GM21786 (cell line): Measurements from ENCODE around the gene LDB3.

Source experiments
- ATAC-seq: cut with Tn5 transposase; IDR thresholded peaks from one replicate; pipeline ENCODE4 v1.9.1; 2021; ENCODE audit not compliant: unreplicated experiment

LDB3 gene

DNA sequence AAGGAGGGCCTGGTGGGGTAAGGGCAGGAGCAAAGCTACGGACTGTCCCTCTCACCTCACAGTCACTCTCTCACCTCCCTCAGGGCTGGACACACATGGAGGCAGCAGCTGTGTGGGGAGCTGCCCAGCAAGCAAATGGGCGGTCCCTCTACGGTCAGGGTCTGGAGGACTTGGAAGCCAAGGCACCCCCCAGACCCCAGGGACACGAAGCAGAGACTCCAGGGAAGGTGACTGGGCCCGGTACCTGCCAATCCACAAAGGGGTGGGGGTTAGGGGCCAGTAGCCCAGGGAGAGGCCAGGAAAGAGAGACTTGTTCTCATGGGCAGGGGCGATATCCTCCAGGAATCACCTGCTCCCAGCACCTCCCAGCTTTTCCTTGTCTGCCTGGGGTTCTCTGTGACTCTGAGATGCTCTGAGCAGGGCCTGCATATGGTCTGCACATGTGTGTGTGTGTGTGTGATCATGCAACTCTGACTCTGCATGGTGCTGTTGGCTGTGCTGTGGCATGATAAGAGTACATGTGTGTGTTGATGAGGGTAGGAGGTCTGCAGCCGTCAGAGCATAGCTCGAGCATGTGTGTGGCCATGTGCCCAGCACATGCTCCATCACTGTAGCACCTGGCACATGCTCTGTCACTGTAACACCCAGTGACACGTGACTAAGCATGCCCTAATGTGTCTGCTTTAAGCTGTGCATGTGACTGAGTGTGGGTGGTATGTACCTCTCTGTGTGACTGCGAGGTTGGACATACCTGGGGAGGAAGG, 4.6 kb upstream of the LDB3 start:
- ATAC-seq: no peak

GRCh38 chr10:86664341-86665217, 3.7 kb upstream of the LDB3 start:
- ATAC-seq: no peak

DNA sequence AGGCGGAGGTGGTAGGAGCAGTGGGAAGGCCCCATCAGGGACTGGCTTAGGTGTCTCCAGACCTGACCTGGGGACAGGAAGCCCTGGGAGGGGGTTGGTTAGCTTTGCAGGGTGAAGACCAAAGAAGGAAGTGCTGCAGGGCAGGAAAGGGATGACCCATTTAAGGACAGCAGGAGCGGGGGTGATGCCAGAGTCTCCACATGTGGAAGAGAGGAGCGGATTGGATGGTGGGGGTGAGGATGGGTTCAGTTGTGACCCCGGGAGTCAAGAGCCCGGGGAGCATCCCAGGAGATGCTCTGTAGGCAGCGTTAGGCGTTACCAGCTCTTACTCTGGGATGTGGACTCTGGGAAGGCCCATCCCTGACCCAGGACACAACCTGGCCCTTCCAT, 3.1 kb upstream of the LDB3 start:
- no peak for ATAC-seq

DNA sequence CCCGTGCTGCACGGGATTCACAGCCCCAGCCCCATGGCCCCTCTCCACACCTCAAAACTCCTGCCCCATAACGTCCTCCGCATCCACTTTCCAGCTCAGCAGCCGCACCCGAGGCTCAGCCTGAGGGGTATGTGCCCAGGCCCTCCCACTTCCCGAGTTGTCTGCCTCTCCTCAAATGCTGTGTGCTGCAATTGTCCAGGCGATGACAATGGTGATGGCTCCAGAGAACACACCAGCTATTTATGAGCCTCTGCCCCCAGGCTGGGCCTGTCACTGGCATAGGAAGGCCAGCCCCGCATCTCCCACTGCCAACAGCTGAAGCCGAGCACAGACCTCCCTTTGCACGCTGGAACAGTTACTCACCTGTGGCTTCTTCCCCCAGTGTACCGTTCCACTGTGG, 2.4 kb upstream of the LDB3 start:
- ATAC-seq: no peak

- no peak for ATAC-seq
Measured at GRCh38 chr10:86666538-86666937, 1.8 kb upstream of the LDB3 start.

GRCh38 chr10:86667421-86668181, 710 bp upstream of the LDB3 start:
- no peak for ATAC-seq

DNA sequence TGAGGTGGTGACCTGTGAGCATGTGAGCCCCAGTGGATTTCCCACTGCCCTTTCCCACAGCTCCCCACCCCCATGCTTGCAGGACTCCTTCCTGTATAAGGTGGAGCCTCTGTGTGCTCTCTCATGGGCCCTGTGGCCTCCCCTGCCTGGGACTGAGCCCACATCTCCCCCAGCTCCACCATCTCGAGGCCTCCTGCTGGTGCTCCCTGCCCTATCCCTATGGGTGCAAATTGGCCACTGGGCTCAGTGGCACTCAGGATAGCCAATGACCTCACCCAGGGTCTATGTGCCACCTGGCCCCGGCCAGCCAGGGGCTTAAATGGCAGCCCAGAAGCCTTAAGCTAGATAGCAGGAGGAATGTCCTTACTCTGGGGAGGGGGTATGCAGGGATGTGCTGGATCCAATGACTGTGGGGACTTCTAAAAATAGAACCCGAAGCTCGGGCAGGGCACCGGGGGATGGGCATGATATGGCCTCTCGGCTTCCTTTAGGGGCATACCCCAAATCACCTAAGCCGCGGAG, 2.0 kb downstream of the LDB3 start:
- no peak for ATAC-seq

DNA sequence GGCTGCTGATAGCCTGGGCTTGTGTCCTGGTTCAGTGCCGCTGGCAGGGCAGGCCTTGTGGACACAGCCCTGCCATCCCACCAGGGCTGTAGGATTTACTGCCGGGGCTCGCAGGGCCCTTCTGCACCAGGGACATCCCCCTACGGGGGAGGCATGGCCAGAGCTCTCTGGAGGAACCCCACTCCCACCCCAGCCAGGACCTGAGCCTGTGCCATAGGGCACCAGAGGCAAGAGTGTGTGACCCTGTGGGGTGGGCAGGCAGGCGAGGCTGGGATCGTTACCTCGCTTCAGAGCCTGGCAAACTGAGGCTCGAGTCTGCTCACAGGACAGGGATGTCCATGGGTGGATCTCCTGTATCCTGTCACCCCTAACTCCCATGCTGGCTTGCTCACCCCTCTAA, 2.6 kb downstream of the LDB3 start:
- ATAC-seq: no peak

- no peak for ATAC-seq
Measured at GRCh38 chr10:86671419-86671818, 3.1 kb downstream of the LDB3 start.

GRCh38 chr10:86671985-86672710, 3.8 kb downstream of the LDB3 start:
- ATAC-seq: no peak

DNA sequence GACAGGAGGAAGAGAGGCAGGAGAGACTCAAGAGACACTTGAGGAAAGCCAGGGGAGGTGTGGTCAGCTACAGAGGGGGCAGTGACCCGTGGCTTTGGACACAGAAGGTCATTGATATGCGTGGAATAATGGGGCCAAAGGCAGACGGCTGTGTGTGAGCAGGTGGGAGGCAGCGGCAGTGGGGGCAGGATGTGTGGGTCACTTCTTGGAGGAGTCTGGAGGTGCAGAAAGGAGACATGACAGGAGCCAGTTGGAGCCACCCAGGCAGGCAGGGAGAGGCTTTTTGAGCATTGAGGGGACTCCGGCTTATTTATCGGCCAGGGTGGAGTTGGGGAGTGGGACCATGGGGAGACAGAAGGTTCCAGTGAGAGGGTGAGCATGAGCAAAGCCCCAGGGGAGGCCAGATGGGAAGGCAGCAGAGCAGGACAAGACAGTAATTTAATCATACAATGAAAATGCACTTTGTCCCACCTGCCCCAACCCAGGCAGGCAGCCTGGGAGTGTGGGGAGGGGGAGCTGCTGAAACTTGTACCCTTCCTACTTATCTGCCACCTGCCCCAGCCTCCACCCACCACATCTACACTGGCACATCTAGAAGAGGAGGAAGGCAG, 5.0 kb downstream of the LDB3 start:
- ATAC-seq: no peak

- ATAC-seq: no peak
Measured at GRCh38 chr10:86673827-86674581, 5.7 kb downstream of the LDB3 start.

- ATAC-seq: no peak
Measured at GRCh38 chr10:86674912-86675311, 6.6 kb downstream of the LDB3 start.

GRCh38 chr10:86677374-86677773, 9.1 kb downstream of the LDB3 start:
- no peak for ATAC-seq

DNA sequence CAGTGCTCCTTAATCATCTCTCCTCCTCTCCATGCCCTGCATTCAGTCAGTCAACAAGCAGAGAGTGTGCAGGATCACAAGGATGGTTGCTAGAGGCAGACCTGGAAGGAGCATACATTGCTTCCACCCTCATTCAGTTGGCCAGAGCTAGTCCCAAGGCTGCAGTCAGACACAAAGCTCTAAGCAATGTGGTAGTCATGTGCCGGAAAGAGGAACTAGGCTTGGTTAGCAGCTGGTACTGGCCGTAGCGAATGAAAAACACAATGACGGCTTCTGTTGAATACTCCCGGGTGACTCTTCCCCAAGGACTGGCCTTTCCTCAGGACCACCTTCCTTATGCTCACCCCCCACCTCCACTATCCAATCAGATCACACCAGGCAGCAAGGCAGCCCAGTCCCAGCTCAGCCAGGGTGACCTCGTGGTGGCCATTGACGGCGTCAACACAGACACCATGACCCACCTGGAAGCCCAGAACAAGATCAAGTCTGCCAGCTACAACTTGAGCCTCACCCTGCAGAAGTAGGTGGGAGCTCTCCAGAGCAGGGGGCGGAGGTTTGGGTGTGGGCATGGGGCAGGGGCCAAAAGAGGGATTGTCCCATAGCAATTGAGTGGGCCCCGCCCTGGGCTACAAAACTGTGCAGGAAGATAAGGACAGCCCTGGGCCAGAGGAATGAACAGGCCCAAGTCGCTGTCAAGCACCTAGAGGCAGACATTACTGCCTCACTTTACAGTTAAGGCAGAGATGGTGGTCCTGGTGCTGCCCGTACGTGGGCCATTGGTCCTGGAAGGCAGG, 10.9 kb downstream of the LDB3 start:
- peak; percentile 54 for ATAC-seq

GRCh38 chr10:86681047-86681446, 12.7 kb downstream of the LDB3 start:
- no peak for ATAC-seq

DNA sequence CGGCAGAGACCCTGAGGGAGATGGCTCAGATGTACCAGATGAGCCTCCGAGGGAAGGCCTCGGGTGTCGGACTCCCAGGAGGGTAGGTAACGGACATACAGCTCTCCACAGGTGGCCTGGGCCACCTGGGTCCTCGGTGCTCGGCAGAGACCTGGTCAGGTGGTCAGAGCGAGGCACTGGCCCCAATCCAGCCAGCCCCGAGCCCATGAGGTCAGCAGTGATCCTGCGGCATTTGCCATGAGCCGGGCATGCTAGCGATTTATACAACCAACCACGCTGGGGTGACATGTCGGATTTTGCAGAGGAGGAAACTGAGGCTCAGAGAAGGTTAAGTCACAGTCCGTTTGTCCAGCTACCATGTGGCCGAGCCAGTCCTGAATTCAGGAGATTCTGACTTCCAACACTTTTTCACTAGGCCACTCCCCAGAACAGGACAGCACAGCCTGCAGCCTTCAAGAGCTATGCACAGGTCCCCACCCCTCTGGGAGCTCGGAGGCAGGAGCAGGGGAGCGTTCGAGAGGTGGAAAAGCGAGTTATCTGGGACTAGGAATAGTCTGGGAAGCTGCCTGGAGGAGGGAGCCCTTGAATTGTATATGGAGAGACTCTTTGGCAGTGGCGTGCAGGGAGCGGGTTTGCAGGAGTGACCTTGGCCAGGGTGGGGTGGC, 13.5 kb downstream of the LDB3 start:
- no peak for ATAC-seq

GRCh38 chr10:86682675-86683074, 14.4 kb downstream of the LDB3 start:
- no peak for ATAC-seq
